IgD-negative memory B cell (primary cell): ENCODE measurements around the gene CDC42EP2. TPM values are rescaled to one million over a fixed set of nuclear protein-coding genes. Genes with fewer than 3 reads are reported as not detected.

Experiments used
- polyA plus RNA-seq: library from polyadenylated mRNA; unstranded; fragments of 300-500 nt; fragmentation: Illumina TruSeq; gene quantifications from one replicate; pipeline ENCODE4 v1.2.3, GENCODE V29; 2021

The CDC42EP2 gene
- polyA plus RNA-seq, 1 donor from 2014 or later: not detected

Other genes with a start within 250 kb of the CDC42EP2 start
- 2.0 TPM for gene CDCA5, start 230.8 kb upstream of the CDC42EP2 start, polyA plus RNA-seq
- 36.4 TPM for gene ZFPL1, start 230.6 kb upstream of the CDC42EP2 start, polyA plus RNA-seq
- 88.2 TPM for gene VPS51, start 218.7 kb upstream of the CDC42EP2 start, polyA plus RNA-seq
- gene TM7SF2, start 203.0 kb upstream of the CDC42EP2 start, polyA plus RNA-seq: 18.2 TPM
- gene ZNHIT2, start 197.2 kb upstream of the CDC42EP2 start, polyA plus RNA-seq: 20.2 TPM
- 1,422 TPM for gene FAU, start 192.7 kb upstream of the CDC42EP2 start, polyA plus RNA-seq
- gene MRPL49, start 192.5 kb upstream of the CDC42EP2 start, polyA plus RNA-seq: 95.5 TPM
- 61.2 TPM for gene SYVN1, start 180.3 kb upstream of the CDC42EP2 start, polyA plus RNA-seq
- not detected for gene SPDYC, start 144.6 kb upstream of the CDC42EP2 start, polyA plus RNA-seq
- 113 TPM for gene CAPN1, start 132.9 kb upstream of the CDC42EP2 start, polyA plus RNA-seq
- 13.0 TPM for gene POLA2, start 52.9 kb upstream of the CDC42EP2 start, polyA plus RNA-seq
- 77.7 TPM for gene DPF2, start 19.0 kb downstream of the CDC42EP2 start, polyA plus RNA-seq
- 2.3 TPM for gene TIGD3, start 39.9 kb downstream of the CDC42EP2 start, polyA plus RNA-seq
- 17.8 TPM for gene SLC25A45, start 67.8 kb downstream of the CDC42EP2 start, polyA plus RNA-seq
- gene FRMD8, start 71.8 kb downstream of the CDC42EP2 start, polyA plus RNA-seq: 54.2 TPM
- gene NEAT1, start 107.9 kb downstream of the CDC42EP2 start, polyA plus RNA-seq: 1.2 TPM
- gene MALAT1, start 184.2 kb downstream of the CDC42EP2 start, polyA plus RNA-seq: 3,054 TPM
- 34.0 TPM for gene SCYL1, start 210.2 kb downstream of the CDC42EP2 start, polyA plus RNA-seq
- gene LTBP3, start 243.5 kb downstream of the CDC42EP2 start, polyA plus RNA-seq: 37.4 TPM